ENCODE results near the gene CAMK2B. TPM values are rescaled to one million over a fixed set of nuclear protein-coding genes. Genes with fewer than 3 reads are reported as not detected.

The CAMK2B gene
- total RNA-seq (2014; rRNA removed; shearing (Covaris generic)): 0.84 and 2.4 TPM in 2 replicates

- no peak for DNase-seq
- Histone ChIP-seq H3K36me3 (no peaks in the 10 kb centered on the region), H3K4me1 (no peaks in the 10 kb centered on the region), H3K27me3 (peaks cover 3% of the 10 kb centered on the region; the same call in 1 of the 2 replicates), H3K27ac (no peak within 1 kb of the TSS), H3K9me3 (replicated peaks) (no peaks in the 10 kb centered on the region), H3K4me3 (no peak within 1 kb of the TSS)
Observed at GRCh38 chr7:44325201-44325671, at the start of gene CAMK2B. Gene CAMK2B (minus strand): TSS chr7:44325594. CDS start chr7:44325421, 173 bp downstream.

GRCh38 chr7:44374007-44374763 is 48.8 kb upstream of the CAMK2B start:
- H3K36me3 ChIP-seq: no peaks in the 10 kb centered on the region
- no peak overlapping the region for H3K4me3 ChIP-seq
- H3K9me3 ChIP-seq (replicated peaks): no peaks in the 10 kb centered on the region
- H3K27me3 ChIP-seq: no peaks in the 10 kb centered on the region
- no peak overlapping the region for H3K27ac ChIP-seq
- no peak for DNase-seq
- H3K4me1 ChIP-seq: 0 out of 2 replicates have a peak, but pooled peaks cover 3% of the 10 kb centered on the region

GRCh38 chr7:44373418-44373740 is 48.0 kb upstream of the CAMK2B start:
- no peak for DNase-seq
- Histone ChIP-seq H3K4me1 (peaks cover 3% of the 10 kb centered on the region; the same call in 1 of the 2 replicates), H3K27ac (no peak overlapping the region), H3K4me3 (no peak overlapping the region), H3K9me3 (replicated peaks) (no peaks in the 10 kb centered on the region), H3K36me3 (no peaks in the 10 kb centered on the region), H3K27me3 (no peaks in the 10 kb centered on the region)

- Histone ChIP-seq H3K4me3 (no peak overlapping the region), H3K27ac (no peak overlapping the region), H3K9me3 (replicated peaks) (no peaks in the 10 kb centered on the region), H3K36me3 (no peaks in the 10 kb centered on the region), H3K4me1 (peaks cover 3% of the 10 kb centered on the region; the same call in 1 of the 2 replicates), H3K27me3 (no peaks in the 10 kb centered on the region)
- DNase-seq: no peak
Observed at GRCh38 chr7:44372560-44373417, 47.4 kb upstream of the CAMK2B start.

GRCh38 chr7:44368885-44369284 is 43.5 kb upstream of the CAMK2B start:
- no peak for DNase-seq
- Histone ChIP-seq H3K9me3 (replicated peaks) (no peaks in the 10 kb centered on the region), H3K27ac (no peak overlapping the region), H3K36me3 (no peaks in the 10 kb centered on the region), H3K4me1 (peaks cover 3% of the 10 kb centered on the region; the same call in 1 of the 2 replicates), H3K4me3 (no peak overlapping the region), H3K27me3 (no peaks in the 10 kb centered on the region; the same call in 1 of the 2 replicates)

GRCh38 chr7:44368455-44368854 is 43.1 kb upstream of the CAMK2B start:
- DNase-seq: no peak
- no peaks in the 10 kb centered on the region for H3K9me3 ChIP-seq (replicated peaks)
- H3K27ac ChIP-seq: no peak overlapping the region
- peaks cover 3% of the 10 kb centered on the region; the same call in 1 of the 2 replicates for H3K4me1 ChIP-seq
- no peak overlapping the region for H3K4me3 ChIP-seq
- no peaks in the 10 kb centered on the region for H3K36me3 ChIP-seq
- no peaks in the 10 kb centered on the region; the same call in 1 of the 2 replicates for H3K27me3 ChIP-seq

- Histone ChIP-seq H3K27me3 (no peaks in the 10 kb centered on the region; the same call in 1 of the 2 replicates), H3K9me3 (replicated peaks) (no peaks in the 10 kb centered on the region), H3K36me3 (no peaks in the 10 kb centered on the region), H3K4me3 (no peak overlapping the region), H3K27ac (no peak overlapping the region), H3K4me1 (peaks cover 3% of the 10 kb centered on the region; the same call in 1 of the 2 replicates)
- DNase-seq: no peak
Observed at GRCh38 chr7:44367475-44368043, 42.2 kb upstream of the CAMK2B start.

- Histone ChIP-seq H3K27me3 (no peaks in the 10 kb centered on the region; the same call in 1 of the 2 replicates), H3K4me3 (no peak overlapping the region), H3K36me3 (no peaks in the 10 kb centered on the region), H3K4me1 (peaks cover 3% of the 10 kb centered on the region; the same call in 1 of the 2 replicates), H3K9me3 (replicated peaks) (no peaks in the 10 kb centered on the region), H3K27ac (no peak overlapping the region)
- DNase-seq: no peak
Observed at GRCh38 chr7:44366986-44367385, 41.6 kb upstream of the CAMK2B start.

GRCh38 chr7:44353668-44354067 is 28.3 kb upstream of the CAMK2B start:
- no peaks in the 10 kb centered on the region for H3K9me3 ChIP-seq (replicated peaks)
- H3K4me3 ChIP-seq: no peak overlapping the region
- no peaks in the 10 kb centered on the region for H3K27me3 ChIP-seq
- no peak overlapping the region for H3K27ac ChIP-seq
- no peaks in the 10 kb centered on the region for H3K4me1 ChIP-seq
- no peak for DNase-seq
- no peaks in the 10 kb centered on the region for H3K36me3 ChIP-seq

- Histone ChIP-seq H3K36me3 (no peaks in the 10 kb centered on the region), H3K4me3 (no peak overlapping the region), H3K27ac (no peak overlapping the region), H3K4me1 (no peaks in the 10 kb centered on the region), H3K9me3 (replicated peaks) (no peaks in the 10 kb centered on the region), H3K27me3 (no peaks in the 10 kb centered on the region)
- DNase-seq: no peak
Observed at GRCh38 chr7:44348851-44349781, 23.7 kb upstream of the CAMK2B start.

GRCh38 chr7:44348300-44348699 is 22.9 kb upstream of the CAMK2B start:
- no peaks in the 10 kb centered on the region for H3K36me3 ChIP-seq
- peak; percentile 37 to 57 for DNase-seq
- no peak overlapping the region for H3K4me3 ChIP-seq
- no peaks in the 10 kb centered on the region for H3K9me3 ChIP-seq (replicated peaks)
- no peak overlapping the region for H3K27ac ChIP-seq
- H3K4me1 ChIP-seq: no peaks in the 10 kb centered on the region
- H3K27me3 ChIP-seq: no peaks in the 10 kb centered on the region

GRCh38 chr7:44347546-44348114 is 22.2 kb upstream of the CAMK2B start:
- no peak overlapping the region for H3K4me3 ChIP-seq
- no peaks in the 10 kb centered on the region for H3K4me1 ChIP-seq
- H3K27me3 ChIP-seq: no peaks in the 10 kb centered on the region
- H3K9me3 ChIP-seq (replicated peaks): no peaks in the 10 kb centered on the region
- no peaks in the 10 kb centered on the region for H3K36me3 ChIP-seq
- DNase-seq: no peak
- H3K27ac ChIP-seq: no peak overlapping the region

- Histone ChIP-seq H3K9me3 (replicated peaks) (no peaks in the 10 kb centered on the region), H3K27ac (no peak overlapping the region), H3K4me1 (no peaks in the 10 kb centered on the region), H3K4me3 (no peak overlapping the region), H3K36me3 (no peaks in the 10 kb centered on the region), H3K27me3 (no peaks in the 10 kb centered on the region)
- DNase-seq: no peak
Observed at GRCh38 chr7:44346063-44346462, 20.7 kb upstream of the CAMK2B start.

- Histone ChIP-seq H3K27me3 (no peaks in the 10 kb centered on the region), H3K9me3 (replicated peaks) (no peaks in the 10 kb centered on the region), H3K4me3 (no peak overlapping the region), H3K27ac (no peak overlapping the region), H3K4me1 (no peaks in the 10 kb centered on the region), H3K36me3 (no peaks in the 10 kb centered on the region)
- no peak for DNase-seq
Observed at GRCh38 chr7:44341401-44341800, 16.0 kb upstream of the CAMK2B start.

Measured in SJCRH30 (cell line).